NCI-H446 treated with DMSO at 0.1 percent for 48 hours (cell line): ENCODE results near the gene FANCI.
A peak's percentile ranks its signal among the peaks of the same experiment; 100 is the strongest.

ENCODE experiments used
- DNase-seq: peaks from one replicate; lab custom pipeline; 2025; lab: John Stamatoyannopoulos, UW

Gene FANCI

DNA sequence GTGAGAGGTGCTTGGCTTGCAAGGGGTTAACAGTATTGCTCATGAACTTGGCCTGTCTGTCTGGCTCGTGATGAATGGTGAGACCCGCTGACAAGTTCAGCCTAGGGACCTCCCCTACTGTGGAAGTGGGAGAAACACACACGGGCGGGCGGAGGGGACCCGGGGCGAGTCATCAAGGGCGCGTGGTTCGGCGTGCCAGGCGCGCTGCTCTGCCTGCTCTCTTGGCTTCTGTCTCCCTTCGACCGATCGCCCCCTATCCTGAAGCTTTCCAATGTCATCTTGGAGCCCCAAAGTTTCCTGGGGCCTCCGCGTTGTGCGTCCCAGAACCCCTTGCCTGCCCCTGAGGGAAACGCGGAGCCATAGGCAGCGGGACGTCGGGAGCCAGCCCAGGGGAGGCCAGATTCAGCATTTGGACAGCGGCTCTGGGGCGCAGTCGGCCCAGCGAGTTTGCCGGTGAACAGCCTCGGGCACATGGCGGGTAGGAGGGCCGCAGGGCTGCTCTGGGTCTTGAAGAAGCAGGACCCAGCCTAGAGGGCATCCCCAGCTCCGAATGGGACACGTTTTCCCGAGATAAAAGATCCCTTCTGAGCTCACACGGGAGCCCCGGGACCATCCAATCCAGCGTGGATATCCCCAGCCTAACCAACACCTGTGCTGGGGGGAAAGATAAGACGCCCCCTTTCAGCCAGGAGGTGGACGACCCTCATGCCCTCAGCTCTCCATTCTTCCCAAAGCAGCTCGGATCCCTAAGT, 117.8 kb downstream of the FANCI start:
- DNase-seq = peak; percentile 79

- DNase-seq = peak; percentile 47
These were observed 118.7 kb downstream of the FANCI start for GRCh38 chr15:89362203-89363101.

- DNase-seq = no peak
These were observed 119.4 kb downstream of the FANCI start for GRCh38 chr15:89363133-89363532.

GRCh38 chr15:89363770-89364169, 120.0 kb downstream of the FANCI start:
- no peak for DNase-seq

- peak; percentile 26 for DNase-seq
These were observed 120.6 kb downstream of the FANCI start for GRCh38 chr15:89364341-89364740.

DNA sequence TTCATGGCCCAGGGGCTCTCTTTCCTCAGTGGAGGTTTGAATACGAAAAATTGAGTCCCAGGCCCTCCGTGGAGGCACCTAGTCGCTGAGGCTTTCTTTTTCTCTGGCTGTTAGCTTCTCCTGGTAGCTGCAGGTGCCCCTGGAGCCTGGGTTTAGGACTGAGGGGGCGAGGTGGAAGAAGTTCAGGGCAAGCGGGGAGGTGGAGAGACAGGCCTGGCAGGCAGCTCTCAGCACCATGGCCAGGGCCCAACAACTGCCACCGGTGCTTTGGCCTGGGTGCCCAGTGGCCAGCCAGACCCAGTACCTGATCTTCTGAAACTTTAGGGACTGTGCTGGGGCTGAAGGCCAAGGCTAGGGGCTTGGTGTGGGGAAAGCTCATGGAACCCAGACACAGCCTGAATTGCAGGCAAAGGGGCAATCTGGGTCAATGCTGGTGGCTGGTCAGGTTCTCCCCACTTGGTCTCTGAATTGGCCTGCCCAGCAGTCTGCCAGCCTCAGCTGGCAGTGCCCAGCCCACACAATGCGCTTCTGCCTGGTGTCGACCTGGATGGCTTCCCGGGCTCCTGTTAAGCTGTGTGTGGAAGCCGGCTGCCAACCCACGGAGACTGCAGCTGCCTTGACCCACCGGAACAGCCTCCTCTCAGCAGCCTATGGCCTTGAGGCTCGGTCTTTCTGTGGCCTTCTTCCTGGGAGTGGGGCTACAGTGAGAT, 121.1 kb downstream of the FANCI start:
- DNase-seq = no peak

DNA sequence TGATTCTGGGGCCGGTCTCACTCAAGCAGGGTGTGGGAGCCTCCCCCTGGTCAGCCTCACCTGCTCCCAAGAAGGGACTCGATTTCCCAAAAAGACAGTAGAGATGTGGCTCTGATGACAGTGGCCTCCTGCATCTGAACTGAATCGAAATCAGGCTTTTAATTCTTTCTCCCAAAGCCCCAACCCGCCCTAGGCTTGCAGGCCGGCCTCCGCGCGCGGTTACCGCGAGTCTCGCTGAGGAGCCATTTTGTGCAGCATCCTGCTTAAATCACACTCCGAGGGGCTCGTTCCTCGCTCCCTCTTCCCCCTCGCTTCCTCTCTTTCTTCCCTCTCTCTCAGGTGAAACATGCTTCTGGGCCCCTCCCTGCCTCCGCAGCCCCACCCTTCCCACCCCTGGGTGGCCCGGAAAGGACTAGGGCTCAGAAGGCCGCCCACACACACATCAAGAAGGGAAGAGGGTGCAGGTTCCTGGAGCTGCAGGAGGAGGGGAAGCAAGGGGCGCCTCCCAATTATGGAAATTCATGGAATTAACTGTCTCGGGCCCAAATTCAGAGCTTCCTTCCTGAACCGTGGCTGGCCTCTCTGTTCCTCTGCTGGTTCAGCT, 121.8 kb downstream of the FANCI start:
- DNase-seq = no peak
